ENCODE results near the gene MYO7A. TPM values are rescaled to one million over a fixed set of nuclear protein-coding genes. Genes with fewer than 3 reads are reported as not detected.

MYO7A gene
- total RNA-seq, 1 donor from 2014 or later = 0.16 TPM

DNA sequence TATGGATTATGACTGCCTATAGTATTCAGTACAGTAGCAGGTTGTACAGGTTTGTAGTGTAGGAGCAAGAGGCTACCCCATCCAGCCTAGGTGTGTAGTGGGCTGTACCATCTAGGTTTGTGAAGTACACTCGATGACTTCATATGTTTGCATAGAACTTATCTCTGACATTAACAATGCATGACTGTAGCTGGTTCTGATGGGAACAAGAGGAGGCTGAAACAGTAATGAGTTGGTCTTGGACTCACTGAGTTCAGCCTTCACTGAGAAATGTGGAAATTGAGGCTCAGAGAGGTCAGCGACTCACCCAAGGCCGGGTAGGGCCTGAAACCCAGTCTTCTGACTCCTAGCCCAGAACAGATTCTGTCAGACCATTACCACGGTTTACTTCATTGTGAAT, 13.0 kb downstream of the MYO7A start:
- FAIRE-seq (peak; percentile 82), DNase-seq (ENCODE audit: low read depth) (peak; percentile 78)
- Mint-ChIP-seq H3K36me3 (ENCODE audit: low read depth, unreplicated experiment) (no peaks in the 10 kb centered on the region), H3K4me1 (ENCODE audit: low read depth, unreplicated experiment) (peaks cover under 1% of the 10 kb centered on the region), H3K4me3 (ENCODE audit: unreplicated experiment) (no peak overlapping the region), H3K27me3 (ENCODE audit: low read depth, unreplicated experiment) (peaks cover 25% of the 10 kb centered on the region), H3K9me3 (ENCODE audit: unreplicated experiment) (no peaks in the 10 kb centered on the region), H3K27ac (ENCODE audit: unreplicated experiment) (peak overlapping the region; percentile 47)
- no peak overlapping the region for H2AFZ ChIP-seq (ENCODE audit: low read depth, low read length)
- no peak for TF ChIP-seq EZH2 (IDR thresholded peaks at IDR 0.05; ENCODE audit: insufficient read depth, low read length)
- no peaks in the 10 kb centered on the region for H3K79me2 ChIP-seq (ENCODE audit: insufficient read depth, low read length)
- H3K4me3 ChIP-seq (ENCODE audit: insufficient read depth, low read depth, low read length) = no peak overlapping the region
- no peak overlapping the region for H3K4me2 ChIP-seq (ENCODE audit: low read length)
- no peaks in the 10 kb centered on the region for H3K9me3 ChIP-seq (ENCODE audit: insufficient read depth, low read depth, low read length)
- no peak overlapping the region for H3K27ac ChIP-seq (ENCODE audit: low read depth, low read length)
- H4K20me1 ChIP-seq (ENCODE audit: insufficient read depth, low read length) = no peaks in the 10 kb centered on the region
- no peaks in the 10 kb centered on the region for H3K36me3 ChIP-seq (ENCODE audit: insufficient read depth, low read length)
- peaks cover 11% of the 10 kb centered on the region for H3K27me3 ChIP-seq (ENCODE audit: insufficient read depth, low read length)
- peaks cover 13% of the 10 kb centered on the region for H3K4me1 ChIP-seq (ENCODE audit: insufficient read depth, low read length)
- no peak overlapping the region for H3K9ac ChIP-seq (ENCODE audit: low read length)

- no peak overlapping the region for H3K4me3 Mint-ChIP-seq (ENCODE audit: unreplicated experiment)
- Histone ChIP-seq H3K27me3 (ENCODE audit: insufficient read depth, low read length) (peaks cover 11% of the 10 kb centered on the region), H3K4me3 (ENCODE audit: insufficient read depth, low read depth, low read length) (no peak overlapping the region), H3K4me1 (ENCODE audit: insufficient read depth, low read length) (peaks cover 11% of the 10 kb centered on the region), H3K79me2 (ENCODE audit: insufficient read depth, low read length) (no peaks in the 10 kb centered on the region), H3K9me3 (ENCODE audit: insufficient read depth, low read depth, low read length) (no peaks in the 10 kb centered on the region), H2AFZ (ENCODE audit: low read depth, low read length) (no peak overlapping the region), H4K20me1 (ENCODE audit: insufficient read depth, low read length) (no peaks in the 10 kb centered on the region), H3K9ac (ENCODE audit: low read length) (no peak overlapping the region), H3K27ac (ENCODE audit: low read depth, low read length) (peak overlapping the region; percentile 21), H3K4me2 (ENCODE audit: low read length) (no peak overlapping the region), H3K36me3 (ENCODE audit: insufficient read depth, low read length) (no peaks in the 10 kb centered on the region)
- TF ChIP-seq EZH2 (IDR thresholded peaks at IDR 0.05; ENCODE audit: insufficient read depth, low read length) (no peak), CTCF (IDR thresholded peaks at IDR 0.05; ENCODE audit: insufficient read depth, low read depth, low read length) (no peak)
- no peaks in the 10 kb centered on the region for H3K36me3 Mint-ChIP-seq (ENCODE audit: low read depth, unreplicated experiment)
- no peaks in the 10 kb centered on the region for H3K9me3 Mint-ChIP-seq (ENCODE audit: unreplicated experiment)
- H3K27ac Mint-ChIP-seq (ENCODE audit: unreplicated experiment) = no peak overlapping the region
- no peak for FAIRE-seq
- peaks cover 29% of the 10 kb centered on the region for H3K27me3 Mint-ChIP-seq (ENCODE audit: low read depth, unreplicated experiment)
- H3K4me1 Mint-ChIP-seq (ENCODE audit: low read depth, unreplicated experiment) = no peaks in the 10 kb centered on the region
- DNase-seq (ENCODE audit: low read depth) = no peak
Measured at GRCh38 chr11:77141475-77141874, 13.4 kb downstream of the MYO7A start.

DNA sequence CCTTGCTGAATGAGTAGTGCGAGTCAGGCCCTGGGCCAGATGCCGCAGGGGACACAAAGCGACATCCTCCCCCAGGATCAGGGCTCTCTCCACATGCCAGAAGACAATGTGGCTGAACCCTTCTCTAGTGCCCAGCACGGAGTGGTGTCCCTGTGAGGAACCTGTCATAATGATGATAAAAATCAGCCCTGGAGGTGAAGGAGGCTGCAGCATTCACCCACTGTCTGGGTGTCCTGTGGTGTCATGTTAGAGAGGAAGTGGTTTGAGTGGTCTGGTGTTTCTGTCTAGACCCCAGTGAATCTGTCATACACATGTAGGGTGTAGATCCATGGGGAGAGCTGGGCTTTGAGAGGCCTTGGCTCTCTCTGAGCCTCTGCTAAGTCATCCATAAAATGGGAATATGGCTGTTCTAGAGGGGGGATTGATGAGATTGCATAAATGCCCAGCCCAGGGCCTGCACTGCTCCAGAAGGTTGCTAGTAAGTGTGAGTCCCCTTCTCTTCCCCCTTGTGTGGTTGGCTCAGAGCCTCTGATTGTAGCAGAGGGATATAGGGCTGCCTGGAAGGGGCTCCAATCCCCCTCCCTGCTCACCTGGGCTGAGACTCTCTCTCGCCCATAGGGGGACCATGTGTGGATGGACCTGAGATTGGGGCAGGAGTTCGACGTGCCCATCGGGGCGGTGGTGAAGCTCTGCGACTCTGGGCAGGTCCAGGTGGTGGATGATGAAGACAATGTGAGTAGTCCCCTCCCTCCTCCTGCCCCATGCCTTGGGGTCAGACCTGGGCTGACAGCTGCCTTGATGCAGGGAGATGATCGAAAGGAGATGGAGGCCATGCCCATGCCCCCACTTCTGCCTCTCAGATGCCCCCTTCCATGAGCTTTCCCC, 14.3 kb downstream of the MYO7A start:
- H3K4me3 ChIP-seq (ENCODE audit: insufficient read depth, low read depth, low read length) = no peak overlapping the region
- H4K20me1 ChIP-seq (ENCODE audit: insufficient read depth, low read length) = no peaks in the 10 kb centered on the region
- no peaks in the 10 kb centered on the region for H3K9me3 ChIP-seq (ENCODE audit: insufficient read depth, low read depth, low read length)
- Mint-ChIP-seq H3K4me3 (ENCODE audit: unreplicated experiment) (no peak overlapping the region), H3K27ac (ENCODE audit: unreplicated experiment) (no peak overlapping the region), H3K36me3 (ENCODE audit: low read depth, unreplicated experiment) (no peaks in the 10 kb centered on the region), H3K27me3 (ENCODE audit: low read depth, unreplicated experiment) (peaks cover 35% of the 10 kb centered on the region), H3K4me1 (ENCODE audit: low read depth, unreplicated experiment) (no peaks in the 10 kb centered on the region), H3K9me3 (ENCODE audit: unreplicated experiment) (no peaks in the 10 kb centered on the region)
- H3K36me3 ChIP-seq (ENCODE audit: insufficient read depth, low read length) = no peaks in the 10 kb centered on the region
- no peaks in the 10 kb centered on the region for H3K79me2 ChIP-seq (ENCODE audit: insufficient read depth, low read length)
- H3K27me3 ChIP-seq (ENCODE audit: insufficient read depth, low read length) = peaks cover 12% of the 10 kb centered on the region
- H3K4me2 ChIP-seq (ENCODE audit: low read length) = no peak overlapping the region
- FAIRE-seq (no peak), DNase-seq (ENCODE audit: low read depth) (no peak)
- no peak overlapping the region for H2AFZ ChIP-seq (ENCODE audit: low read depth, low read length)
- peaks cover 11% of the 10 kb centered on the region for H3K4me1 ChIP-seq (ENCODE audit: insufficient read depth, low read length)
- no peak overlapping the region for H3K27ac ChIP-seq (ENCODE audit: low read depth, low read length)
- no peak overlapping the region for H3K9ac ChIP-seq (ENCODE audit: low read length)
- TF ChIP-seq CTCF (IDR thresholded peaks at IDR 0.05; ENCODE audit: insufficient read depth, low read depth, low read length) = no peak
- TF ChIP-seq EZH2 (IDR thresholded peaks at IDR 0.05; ENCODE audit: insufficient read depth, low read length) = no peak
